Activated effector memory CD4-positive, alpha-beta T cell treated with Interleukin-2 at 50 U/mL for 16 hours (primary cell): ENCODE data around the gene PSME4.
"Not testable (repeated sequence)": the region's sequence is repeated elsewhere in the genome, so short reads cannot be mapped to it uniquely, and the experiment has no call there.

Source experiments
- DNase-seq: peaks from one replicate; pipeline ENCODE4 v3.0.0-alpha.2; 2020

The PSME4 gene

DNA sequence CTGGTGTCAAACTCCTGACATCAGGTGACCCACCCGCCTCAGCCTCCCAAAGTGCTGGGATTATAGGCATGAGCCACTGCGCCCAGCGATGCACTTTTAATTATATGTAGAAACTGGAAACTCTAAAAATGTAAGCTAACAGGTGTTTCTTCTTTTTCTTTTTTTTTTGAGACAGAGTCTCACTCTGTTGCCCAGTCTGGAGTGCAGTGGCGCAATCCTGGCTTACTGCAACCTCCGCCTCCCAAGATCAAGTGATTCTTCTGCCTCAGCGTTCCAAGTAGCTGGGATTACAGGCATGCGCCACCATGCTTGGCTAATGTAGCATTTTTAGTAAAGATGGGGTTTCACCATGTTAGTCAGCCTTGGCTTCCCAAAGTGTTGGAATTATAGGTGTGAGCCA lies 129.1 kb downstream of the PSME4 start:
- DNase-seq, result not testable (repeated sequence)

- no peak for DNase-seq
Observed at GRCh38 chr2:53840580-53840979, 130.2 kb downstream of the PSME4 start.

DNA sequence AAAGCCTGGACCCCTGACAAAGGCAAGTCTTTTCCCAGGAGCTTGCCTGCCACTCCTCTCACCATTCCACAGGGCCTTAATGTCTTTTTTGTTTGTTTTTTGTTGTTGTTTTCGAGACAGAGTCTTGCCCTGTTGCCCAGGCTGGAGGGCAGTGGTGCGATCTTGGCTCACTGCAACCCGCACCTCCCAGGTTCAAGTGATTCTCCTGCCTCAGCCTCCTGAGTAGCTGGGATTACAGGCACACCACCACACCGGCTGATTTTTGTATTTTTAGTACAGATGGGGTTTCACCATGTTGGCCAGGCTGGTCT lies 140.9 kb downstream of the PSME4 start:
- DNase-seq, result not testable (repeated sequence)

DNA sequence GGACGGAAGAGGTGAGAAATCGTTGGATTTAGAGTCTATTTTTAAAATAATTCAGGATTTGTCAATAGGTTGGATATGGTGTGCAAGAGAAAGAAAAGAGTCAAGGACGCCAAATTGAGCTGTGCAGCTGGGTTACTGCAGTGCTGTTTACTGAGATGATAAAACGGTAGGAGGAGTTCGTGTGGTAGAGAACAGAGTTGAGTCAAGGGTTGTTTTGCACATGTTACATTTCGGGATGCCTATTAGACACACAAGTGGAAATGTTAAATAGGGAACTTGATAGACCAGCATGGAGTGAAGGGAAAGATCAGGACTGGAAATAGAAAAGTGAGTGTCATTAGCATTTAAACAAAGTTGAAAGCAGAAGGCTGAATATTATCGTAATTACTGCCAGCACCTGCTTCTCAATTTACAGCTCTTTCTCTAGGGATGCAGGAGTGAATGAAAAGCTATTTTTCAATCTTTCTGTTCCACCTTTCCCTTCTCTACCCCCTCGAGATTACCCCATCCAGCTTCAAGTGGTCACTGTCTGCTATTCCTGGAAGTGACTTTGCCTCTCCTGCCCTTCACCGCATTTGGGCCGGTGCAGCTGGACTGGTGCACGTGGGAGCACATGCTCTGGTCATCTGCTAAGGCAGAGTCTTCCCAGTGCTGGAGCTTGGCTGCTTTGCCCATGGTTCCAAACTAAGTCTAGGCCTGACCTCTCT lies 141.4 kb downstream of the PSME4 start:
- DNase-seq, result no peak

- no peak for DNase-seq
Observed at GRCh38 chr2:53828331-53828730, 142.5 kb downstream of the PSME4 start.

- no peak for DNase-seq
Observed at GRCh38 chr2:53827398-53828175, 143.2 kb downstream of the PSME4 start.

DNA sequence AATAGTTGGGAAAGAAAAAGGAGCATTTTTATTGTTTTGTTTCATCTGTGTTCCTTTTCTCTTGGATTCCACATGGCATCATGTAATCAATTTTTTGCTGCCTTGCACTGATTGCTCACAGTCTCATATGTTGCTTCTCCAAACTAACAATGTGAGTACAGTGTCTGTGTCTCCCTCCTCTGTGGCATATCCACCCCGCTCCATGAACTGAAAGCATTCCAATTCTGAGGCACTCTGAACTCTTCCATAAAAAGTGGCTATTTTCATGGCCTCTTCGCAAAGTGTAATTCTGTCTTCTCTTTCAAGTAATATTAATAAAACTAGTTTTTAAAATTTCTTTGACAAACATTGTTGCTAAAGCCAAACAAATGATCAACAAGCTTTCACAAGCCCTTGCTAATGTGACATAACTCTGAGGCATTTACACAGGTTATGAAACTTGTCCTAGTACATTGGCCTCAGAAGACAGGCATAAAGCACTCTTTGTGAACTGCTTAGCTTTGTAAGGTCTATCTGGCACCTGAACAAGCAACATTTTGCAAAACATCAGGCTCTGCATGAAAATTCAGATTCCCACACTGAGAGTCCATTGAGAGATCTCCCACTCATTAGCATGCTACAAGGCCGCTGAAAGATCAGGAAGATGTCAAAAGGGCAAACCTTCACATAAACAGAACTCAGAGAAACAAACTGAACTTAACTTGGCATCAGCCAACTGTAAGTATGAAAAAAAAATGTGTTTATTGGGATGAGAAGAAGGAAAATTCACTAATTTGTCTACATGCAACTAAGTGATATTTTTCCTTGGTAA lies 144.0 kb downstream of the PSME4 start:
- no peak for DNase-seq

DNA sequence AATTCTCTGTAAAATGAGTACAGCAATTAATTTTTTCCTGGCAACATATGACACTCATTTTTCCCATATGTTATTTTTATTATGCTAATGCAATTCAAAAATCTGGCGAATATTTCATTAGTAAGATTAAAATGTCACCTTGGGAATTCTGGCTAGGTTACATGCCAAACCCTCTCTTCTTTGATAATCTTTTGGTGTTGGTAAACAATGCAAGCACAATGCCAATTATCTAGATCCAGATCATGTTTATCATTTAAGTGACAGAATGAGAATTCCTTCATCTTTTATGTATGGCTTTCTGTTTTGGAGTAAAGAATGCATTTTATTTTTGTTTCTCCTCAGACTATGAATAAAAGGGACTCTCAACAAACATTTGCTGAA lies 144.8 kb downstream of the PSME4 start:
- no peak for DNase-seq

DNA sequence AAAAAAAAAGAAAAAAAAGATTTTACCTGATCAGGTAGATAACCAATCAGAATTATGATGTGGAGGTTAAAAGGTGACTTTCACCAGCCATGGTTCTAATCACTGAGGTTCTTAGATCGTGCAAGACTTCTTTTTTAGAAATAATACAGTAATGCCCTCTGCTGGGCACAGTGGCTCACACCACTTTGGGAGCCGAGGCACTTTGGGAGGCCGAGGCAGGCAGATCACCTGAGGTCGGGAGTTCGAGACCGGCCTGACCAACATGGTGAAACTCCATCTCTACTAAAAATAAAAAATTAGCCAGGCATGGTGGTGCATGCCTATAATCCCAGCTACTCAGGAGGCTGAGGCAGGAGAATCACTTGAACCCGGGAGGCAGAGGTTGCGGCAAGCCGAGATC lies 147.2 kb downstream of the PSME4 start:
- DNase-seq, result not testable (repeated sequence)

- no peak for DNase-seq
Observed at GRCh38 chr2:53821810-53822209, 149.0 kb downstream of the PSME4 start.

- DNase-seq, result no peak
Observed at GRCh38 chr2:53820711-53821110, 150.1 kb downstream of the PSME4 start.

DNA sequence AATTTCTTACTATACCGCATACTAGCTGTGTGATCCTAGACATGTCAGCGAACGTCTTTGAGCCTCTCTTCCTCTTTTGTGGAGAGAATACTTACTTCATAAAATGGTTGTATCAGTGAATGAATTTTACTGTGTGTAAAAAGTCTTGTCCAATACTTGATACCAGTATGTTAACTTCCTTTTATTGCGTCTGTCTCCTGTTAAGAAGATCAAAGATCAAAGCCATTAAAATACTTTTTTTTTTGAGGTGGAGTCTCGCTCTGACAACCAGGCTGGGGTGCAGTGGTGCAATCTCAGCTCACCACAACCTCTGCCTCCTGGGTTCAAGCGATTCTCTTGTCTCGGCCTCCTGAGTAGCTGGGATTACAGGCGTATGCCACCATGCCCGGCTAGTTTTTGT lies 150.7 kb downstream of the PSME4 start:
- no peak for DNase-seq

DNA sequence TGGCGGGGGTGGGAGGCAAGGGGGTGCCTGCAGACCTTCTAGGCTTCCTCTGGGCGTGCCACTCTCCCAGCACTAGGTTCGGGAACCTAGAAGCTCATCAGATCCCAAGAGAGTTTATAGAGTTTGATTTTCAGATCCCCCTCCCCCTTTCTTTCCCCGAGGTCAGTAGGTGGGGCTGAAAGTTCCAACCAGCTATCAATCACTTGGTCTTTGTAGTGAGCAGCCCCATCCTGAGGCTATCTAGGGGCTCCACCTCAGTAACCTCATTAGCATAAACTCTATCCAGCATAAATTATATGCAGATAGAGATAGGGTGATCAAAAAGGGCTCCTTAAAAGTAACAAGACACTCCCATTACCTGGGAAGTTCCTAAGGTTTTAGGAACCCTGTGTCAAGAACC lies 151.2 kb downstream of the PSME4 start:
- no peak for DNase-seq

DNA sequence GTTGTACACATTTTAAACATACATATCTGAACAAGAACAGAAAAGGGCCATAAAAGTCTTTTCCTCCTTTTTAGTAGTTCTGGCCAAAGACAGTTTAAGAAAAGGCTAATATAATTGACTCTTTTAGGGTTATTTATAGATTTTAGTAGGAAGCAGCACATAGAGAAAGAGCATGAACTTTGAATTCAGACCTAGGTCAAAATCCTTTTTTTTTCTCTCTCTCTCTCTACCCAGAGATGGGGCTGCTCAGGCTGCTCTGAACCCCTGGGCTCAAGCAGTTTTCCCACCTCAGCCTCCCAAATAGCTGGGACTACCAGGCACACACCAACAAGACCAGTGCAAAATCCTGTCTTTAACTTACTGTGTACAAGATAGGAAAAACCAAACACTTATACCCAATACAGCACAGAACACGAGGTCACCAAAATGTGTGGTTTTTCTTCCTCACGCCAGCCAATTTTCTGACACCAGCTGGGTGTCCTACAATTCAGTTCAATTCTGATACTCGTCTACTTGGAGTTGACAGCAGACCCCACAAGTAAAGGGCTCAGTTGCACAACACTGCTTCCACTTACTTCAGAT lies 151.8 kb downstream of the PSME4 start:
- no peak for DNase-seq
